HEK293 (cell line): ENCODE results near the gene DCST1.

Source experiments
- ZNF501 ChIP-seq: fragments of 450-650 bp; formaldehyde crosslinking; IDR thresholded peaks from 2 replicates; pipeline ENCODE4 v1.5.1; 2016; ENCODE audit warnings: missing biosample characterization, missing genetic modification characterization
- TF ChIP-seq, protein P1 (sequence below): fragments of 450-650 bp; formaldehyde crosslinking; IDR thresholded peaks from 2 replicates; pipeline ENCODE4 v1.5.1; 2016; ENCODE audit warnings: missing biosample characterization, missing genetic modification characterization

DNA sequence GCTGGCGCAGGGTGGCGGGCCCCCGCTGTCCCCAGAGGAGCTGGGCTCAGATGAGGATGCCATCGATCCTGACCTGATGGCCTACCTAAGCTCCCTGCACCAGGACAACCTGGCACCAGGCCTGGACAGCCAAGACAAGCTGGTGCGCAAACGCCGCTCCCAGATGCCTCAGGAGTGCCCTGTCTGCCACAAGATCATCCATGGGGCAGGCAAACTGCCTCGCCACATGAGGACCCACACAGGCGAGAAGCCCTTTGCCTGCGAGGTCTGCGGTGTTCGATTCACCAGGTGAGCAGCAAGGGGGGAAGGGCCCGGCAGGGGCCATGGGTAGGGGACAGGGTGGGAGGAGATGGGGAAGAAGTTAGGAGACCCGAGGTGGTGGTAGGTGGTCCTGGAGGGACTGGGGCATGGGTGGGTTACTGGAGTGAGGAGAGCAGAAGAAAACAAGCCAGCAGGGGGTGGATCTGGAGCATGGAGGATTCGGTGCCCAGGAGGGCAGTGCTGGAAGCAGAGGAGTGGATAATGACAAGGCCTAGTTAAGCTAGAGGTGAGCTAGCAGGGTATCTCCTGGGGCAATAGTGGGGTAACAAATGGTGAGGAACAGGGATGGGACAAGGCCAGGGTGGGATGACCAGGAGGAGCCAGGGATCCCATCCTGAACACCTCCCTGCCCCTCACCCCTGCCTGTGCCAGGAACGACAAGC lies 17.9 kb upstream of the DCST1 start:
- TF ChIP-seq, protein P1, sequence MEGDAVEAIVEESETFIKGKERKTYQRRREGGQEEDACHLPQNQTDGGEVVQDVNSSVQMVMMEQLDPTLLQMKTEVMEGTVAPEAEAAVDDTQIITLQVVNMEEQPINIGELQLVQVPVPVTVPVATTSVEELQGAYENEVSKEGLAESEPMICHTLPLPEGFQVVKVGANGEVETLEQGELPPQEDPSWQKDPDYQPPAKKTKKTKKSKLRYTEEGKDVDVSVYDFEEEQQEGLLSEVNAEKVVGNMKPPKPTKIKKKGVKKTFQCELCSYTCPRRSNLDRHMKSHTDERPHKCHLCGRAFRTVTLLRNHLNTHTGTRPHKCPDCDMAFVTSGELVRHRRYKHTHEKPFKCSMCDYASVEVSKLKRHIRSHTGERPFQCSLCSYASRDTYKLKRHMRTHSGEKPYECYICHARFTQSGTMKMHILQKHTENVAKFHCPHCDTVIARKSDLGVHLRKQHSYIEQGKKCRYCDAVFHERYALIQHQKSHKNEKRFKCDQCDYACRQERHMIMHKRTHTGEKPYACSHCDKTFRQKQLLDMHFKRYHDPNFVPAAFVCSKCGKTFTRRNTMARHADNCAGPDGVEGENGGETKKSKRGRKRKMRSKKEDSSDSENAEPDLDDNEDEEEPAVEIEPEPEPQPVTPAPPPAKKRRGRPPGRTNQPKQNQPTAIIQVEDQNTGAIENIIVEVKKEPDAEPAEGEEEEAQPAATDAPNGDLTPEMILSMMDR: no peak
- TF ChIP-seq ZNF501 (tag by site-specific recombination): no peak
